HepG2 (cell line): ENCODE measurements around the gene RANBP2. TPM values are rescaled to one million over a fixed set of nuclear protein-coding genes. Genes with fewer than 3 reads are reported as not detected.

Experiments
- BCL6 ChIP-seq: IDR thresholded peaks from 2 replicates; pipeline ENCODE4 v1.6.1; 2016; ENCODE audit warnings: missing genetic modification reagents, missing compliant biosample characterization
- CREB1 ChIP-seq, 2 experiments: fragments of 450-650 bp in 1 of 2; IDR thresholded peaks; 2 replicates each; pipeline ENCODE4 v1.6.1; 2016 to 2017; ENCODE audit warnings: control low read depth in 1 of 2, mild to moderate bottlenecking in 1 of 2, missing compliant biosample characterization in 1 of 2, missing genetic modification characterization in 1 of 2
- FOXC1 ChIP-seq: sonication (generic); formaldehyde crosslinking; IDR thresholded peaks from 2 replicates; pipeline ENCODE4 v1.8.0; 2022; ENCODE audit warnings: mild to moderate bottlenecking, missing genetic modification reagents, borderline replicate concordance
- FOXP1 ChIP-seq, 2 experiments: fragments of 450-650 bp in 1 of 2; IDR thresholded peaks; 2 replicates each; pipeline ENCODE4 v1.6.1; 2017 to 2018; ENCODE audit warnings: antibody characterized with exemption in 1 of 2
- GTF2F1 ChIP-seq: fragments of 150-350 bp; IDR thresholded peaks from 2 replicates; pipeline ENCODE4 v1.6.1; 2014; ENCODE audit warnings: low read length
- HOXA9 ChIP-seq: sonication (generic); formaldehyde crosslinking; IDR thresholded peaks from 2 replicates; pipeline ENCODE4 v1.8.1; 2022; ENCODE audit warnings: missing genetic modification reagents, mild to moderate bottlenecking, moderate library complexity, borderline replicate concordance
- KDM5B ChIP-seq: sonication (generic); formaldehyde crosslinking; IDR thresholded peaks from 2 replicates; pipeline ENCODE4 v1.4.0; 2020; ENCODE audit warnings: missing genetic modification reagents, mild to moderate bottlenecking, borderline replicate concordance
- MEF2D ChIP-seq: sonication (generic); formaldehyde crosslinking; IDR thresholded peaks from 2 replicates; pipeline ENCODE4 v1.5.1; 2020; ENCODE audit warnings: mild to moderate bottlenecking, missing genetic modification reagents
- MEIS1 ChIP-seq: sonication (generic); formaldehyde crosslinking; IDR thresholded peaks from 2 replicates; pipeline ENCODE4 v1.9.0; 2021; ENCODE audit warnings: mild to moderate bottlenecking, missing genetic modification reagents, moderate library complexity, borderline replicate concordance
- MTA3 ChIP-seq: sonication (generic); formaldehyde crosslinking; IDR thresholded peaks from 2 replicates; pipeline ENCODE4 v1.4.0; 2020; ENCODE audit warnings: missing genetic modification reagents
- PAF1 ChIP-seq: IDR thresholded peaks from 2 replicates; pipeline ENCODE4 v1.6.1; 2016; ENCODE audit warnings: missing genetic modification reagents, missing compliant biosample characterization
- PAX8 ChIP-seq: sonication (generic); formaldehyde crosslinking; IDR thresholded peaks from 2 replicates; pipeline ENCODE4 v1.8.0; 2022; ENCODE audit warnings: mild to moderate bottlenecking, missing genetic modification reagents, borderline replicate concordance
- SIX1 ChIP-seq: sonication (generic); formaldehyde crosslinking; IDR thresholded peaks from 2 replicates; pipeline ENCODE4 v1.4.0; 2020; ENCODE audit warnings: missing genetic modification reagents, borderline replicate concordance
- SKI ChIP-seq: fragments of 450-650 bp; IDR thresholded peaks from one replicate; pipeline ENCODE4 v1.6.1; 2018; ENCODE audit warnings: mild to moderate bottlenecking; ENCODE audit not compliant: partially characterized antibody
- SOX6 ChIP-seq, 2 experiments: fragments of 450-650 bp in 1 of 2; sonication (generic) in 1 of 2; formaldehyde crosslinking in 1 of 2; IDR thresholded peaks; 2 replicates each; pipeline versions ENCODE4 v1.4.0 to v1.6.1; 2017 to 2020; ENCODE audit warnings: antibody characterized with exemption in 1 of 2, mild to moderate bottlenecking in 1 of 2, missing genetic modification reagents in 1 of 2
- SRY ChIP-seq: sonication (generic); formaldehyde crosslinking; IDR thresholded peaks from 2 replicates; pipeline ENCODE4 v1.8.0; 2022; ENCODE audit warnings: mild to moderate bottlenecking, missing genetic modification reagents
- TGIF2 ChIP-seq: IDR thresholded peaks from 2 replicates; pipeline ENCODE4 v1.6.1; 2016; ENCODE audit warnings: control low read depth, missing compliant biosample characterization
- XRCC5 ChIP-seq: fragments of 200-400 bp; formaldehyde crosslinking; optimal IDR thresholded peaks from 2 replicates; pipeline ENCODE3; 2017; ENCODE audit warnings: mild to moderate bottlenecking, low read length
- ZHX2 ChIP-seq, 2 experiments: sonication (generic) in 1 of 2; formaldehyde crosslinking in 1 of 2; IDR thresholded peaks; 2 replicates each; pipeline versions ENCODE4 v1.6.1 to v1.9.0; 2014 to 2022; ENCODE audit warnings: antibody characterized with exemption in 1 of 2, borderline replicate concordance in 1 of 2, inconsistent platforms in 1 of 2, low read depth in 1 of 2, missing genetic modification reagents in 1 of 2
- ZNF224 ChIP-seq: sonication (generic); formaldehyde crosslinking; IDR thresholded peaks from 2 replicates; pipeline ENCODE4 v1.5.0; 2020; ENCODE audit warnings: mild to moderate bottlenecking, missing genetic modification reagents
- ZNF331 ChIP-seq: sonication (generic); formaldehyde crosslinking; IDR thresholded peaks from 2 replicates; pipeline ENCODE4 v1.4.0; 2020; ENCODE audit warnings: missing genetic modification reagents
- ZNF382 ChIP-seq: sonication (generic); formaldehyde crosslinking; IDR thresholded peaks from 2 replicates; pipeline ENCODE4 v1.5.0; 2020; ENCODE audit warnings: missing genetic modification reagents, mild to moderate bottlenecking, borderline replicate concordance
- ZNF816 ChIP-seq: sonication (generic); formaldehyde crosslinking; IDR thresholded peaks from 2 replicates; pipeline ENCODE4 v1.8.0; 2022; ENCODE audit warnings: missing genetic modification reagents, mild to moderate bottlenecking, borderline replicate concordance
- polyA plus RNA-seq, 8 experiments: library from polyadenylated mRNA; depleted of rRNA in 3 of 8; stranded (reverse) in 7 of 8; unstranded in 1 of 8; fragments of >200 nt; fragmentation: Illumina TruSeq in 4 of 8; extraction: Trizol in 4 of 8; gene quantifications; 2 replicates each; pipeline versions ENCODE4 v1.2.1 to v1.2.3, GENCODE V29; 2011 to 2016; ENCODE audit warnings: low read depth in 4 of 8, missing spikeins in 1 of 8, mixed read lengths in 1 of 8; ENCODE audit not compliant: insufficient read depth in 1 of 8
- total RNA-seq, 5 experiments: library from RNA; depleted of rRNA; stranded (reverse); fragments of >200 nt; fragmentation: Illumina TruSeq; extraction: Trizol; gene quantifications; 2 replicates each; pipeline ENCODE4 v1.2.3, GENCODE V29; 2016; ENCODE audit warnings: low read depth in 1 of 5
- TF ChIP-seq, protein P1 (sequence below): sonication (generic); formaldehyde crosslinking; IDR thresholded peaks from 2 replicates; pipeline ENCODE4 v1.4.0; 2020; ENCODE audit warnings: missing genetic modification reagents

The RANBP2 gene
- total and polyA plus RNA-seq, 2 of the 13 experiments (the other 11 are each of a cell fraction or from before 2014, with no cell fraction given), result 12.2 to 87.0 TPM

GRCh38 chr2:108833219-108833618 is 113.9 kb downstream of the RANBP2 start (continued):
- TF ChIP-seq ZHX2 (IDR thresholded peaks at IDR 0.05; ENCODE audit: low read depth), result no peak
- no peak for TF ChIP-seq ZHX2 (CRISPR knock-in tag; IDR thresholded peaks at IDR 0.05; ENCODE audit: borderline replicate concordance)
- no peak for TF ChIP-seq SRY
- no peak for TF ChIP-seq SKI
- peak; percentile 58; the same call in 1 of the 2 replicates for TF ChIP-seq SIX1 (CRISPR knock-in tag)
- no peak for TF ChIP-seq HOXA9 (CRISPR knock-in tag)
- TF ChIP-seq, protein P1, sequence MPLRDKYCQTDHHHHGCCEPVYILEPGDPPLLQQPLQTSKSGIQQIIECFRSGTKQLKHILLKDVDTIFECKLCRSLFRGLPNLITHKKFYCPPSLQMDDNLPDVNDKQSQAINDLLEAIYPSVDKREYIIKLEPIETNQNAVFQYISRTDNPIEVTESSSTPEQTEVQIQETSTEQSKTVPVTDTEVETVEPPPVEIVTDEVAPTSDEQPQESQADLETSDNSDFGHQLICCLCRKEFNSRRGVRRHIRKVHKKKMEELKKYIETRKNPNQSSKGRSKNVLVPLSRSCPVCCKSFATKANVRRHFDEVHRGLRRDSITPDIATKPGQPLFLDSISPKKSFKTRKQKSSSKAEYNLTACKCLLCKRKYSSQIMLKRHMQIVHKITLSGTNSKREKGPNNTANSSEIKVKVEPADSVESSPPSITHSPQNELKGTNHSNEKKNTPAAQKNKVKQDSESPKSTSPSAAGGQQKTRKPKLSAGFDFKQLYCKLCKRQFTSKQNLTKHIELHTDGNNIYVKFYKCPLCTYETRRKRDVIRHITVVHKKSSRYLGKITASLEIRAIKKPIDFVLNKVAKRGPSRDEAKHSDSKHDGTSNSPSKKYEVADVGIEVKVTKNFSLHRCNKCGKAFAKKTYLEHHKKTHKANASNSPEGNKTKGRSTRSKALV (CRISPR knock-in tag), result no peak
- no peak for TF ChIP-seq PAX8 (CRISPR knock-in tag)
- no peak for TF ChIP-seq MEIS1 (CRISPR knock-in tag)
- peak; percentile 53; the same call in 1 of the 2 replicates for TF ChIP-seq ZNF331
- peak; percentile 76 for TF ChIP-seq MEF2D (CRISPR knock-in tag)
- no peak for TF ChIP-seq XRCC5
- TF ChIP-seq KDM5B (CRISPR knock-in tag), result no peak
- TF ChIP-seq FOXP1 (IDR thresholded peaks at IDR 0.05), result no peak
- TF ChIP-seq FOXP1 (CRISPR knock-in tag; IDR thresholded peaks at IDR 0.05), result peak; percentile 85
- no peak for TF ChIP-seq FOXC1 (CRISPR knock-in tag)
- TF ChIP-seq GTF2F1, result no peak
- no peak for TF ChIP-seq PAF1 (CRISPR knock-in tag)
- TF ChIP-seq ZNF382, result no peak
- TF ChIP-seq ZNF224 (CRISPR knock-in tag), result no peak
- no peak for TF ChIP-seq MTA3 (CRISPR knock-in tag)
- no peak for TF ChIP-seq CREB1 (IDR thresholded peaks at IDR 0.05)
- TF ChIP-seq CREB1 (CRISPR knock-in tag; IDR thresholded peaks at IDR 0.05), result no peak; the same call in 1 of the 2 replicates
- no peak for TF ChIP-seq SOX6 (IDR thresholded peaks at IDR 0.05)
- TF ChIP-seq SOX6 (CRISPR knock-in tag; IDR thresholded peaks at IDR 0.05), result peak; percentile 91
- no peak; the same call in 1 of the 2 replicates for TF ChIP-seq ZNF816 (CRISPR knock-in tag)
- TF ChIP-seq TGIF2 (CRISPR knock-in tag), result no peak
- TF ChIP-seq BCL6, result 0 out of 2 replicates have a peak, but pooled peaks have one; percentile 32
